DMS79 (cell line): Measurements from ENCODE around the gene SNURF.
"Not testable (repeated sequence)": the region's sequence is repeated elsewhere in the genome, so short reads cannot be mapped to it uniquely, and the experiment has no call there.

ENCODE experiments used
- DNase-seq: peaks from one replicate; lab custom pipeline; 2025; lab: John Stamatoyannopoulos, UW

The SNURF gene

DNA sequence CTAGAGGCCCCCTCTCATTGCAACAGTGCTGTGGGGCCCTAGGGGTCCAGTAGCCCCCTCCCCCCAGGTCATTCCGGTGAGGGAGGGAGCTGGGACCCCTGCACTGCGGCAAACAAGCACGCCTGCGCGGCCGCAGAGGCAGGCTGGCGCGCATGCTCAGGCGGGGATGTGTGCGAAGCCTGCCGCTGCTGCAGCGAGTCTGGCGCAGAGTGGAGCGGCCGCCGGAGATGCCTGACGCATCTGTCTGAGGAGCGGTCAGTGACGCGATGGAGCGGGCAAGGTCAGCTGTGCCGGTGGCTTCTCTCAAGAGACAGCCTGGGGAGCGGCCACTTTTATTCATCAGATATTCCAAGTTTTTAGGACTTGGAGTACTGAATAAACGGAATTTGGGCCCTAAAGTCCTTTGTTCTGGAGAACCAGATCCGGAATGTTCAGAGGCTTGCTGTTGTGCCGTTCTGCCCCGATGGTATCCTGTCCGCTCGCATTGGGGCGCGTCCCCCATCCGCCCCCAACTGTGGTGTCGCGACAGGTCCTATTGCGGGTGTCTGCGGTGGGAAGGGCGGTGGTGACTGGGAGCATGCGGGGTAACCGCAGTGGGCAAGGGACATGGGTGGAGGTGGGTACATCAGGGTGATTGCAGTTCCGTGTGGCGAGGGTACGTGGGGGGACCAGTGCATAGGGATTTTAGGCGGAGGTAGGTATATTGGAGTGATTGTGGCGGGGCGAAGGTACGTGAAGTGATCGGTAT is at the start of gene SNURF, which contains the start of gene SNRPN:
Gene SNURF (plus strand): TSS at position 205 of the 748 bp plus-strand sequence. CDS start 62 bp downstream, at position 267.
Gene SNRPN (plus strand): TSS at position 205 of the 748 bp plus-strand sequence. CDS start 19,467 bp downstream, outside the sequence.
- DNase-seq: peak; percentile 23

GRCh38 chr15:24916305-24917009 is 38.3 kb upstream of the SNURF start:
- DNase-seq: no peak

- DNase-seq: no peak
These were observed 37.4 kb upstream of the SNURF start for GRCh38 chr15:24917431-24917830.

DNA sequence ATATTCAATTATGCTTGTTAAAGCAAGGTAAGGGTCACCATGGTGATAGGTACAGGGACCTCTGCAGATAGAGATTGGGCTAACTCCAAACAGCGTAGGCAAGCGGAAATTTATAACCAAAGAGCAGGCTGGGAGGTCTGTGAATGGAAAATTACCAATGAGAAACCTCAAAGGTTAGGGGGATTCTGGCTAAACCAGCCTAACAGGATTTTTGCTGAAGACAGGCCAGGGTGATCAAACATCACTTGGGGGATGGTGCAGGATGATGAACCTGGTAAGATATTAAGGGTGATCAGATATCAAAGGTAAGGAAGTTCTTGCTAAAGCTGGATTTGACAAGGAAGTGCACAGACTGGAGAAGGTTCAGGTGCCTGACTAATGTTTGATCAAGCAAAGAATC is 35.3 kb upstream of the SNURF start:
- peak; percentile 11 for DNase-seq

DNA sequence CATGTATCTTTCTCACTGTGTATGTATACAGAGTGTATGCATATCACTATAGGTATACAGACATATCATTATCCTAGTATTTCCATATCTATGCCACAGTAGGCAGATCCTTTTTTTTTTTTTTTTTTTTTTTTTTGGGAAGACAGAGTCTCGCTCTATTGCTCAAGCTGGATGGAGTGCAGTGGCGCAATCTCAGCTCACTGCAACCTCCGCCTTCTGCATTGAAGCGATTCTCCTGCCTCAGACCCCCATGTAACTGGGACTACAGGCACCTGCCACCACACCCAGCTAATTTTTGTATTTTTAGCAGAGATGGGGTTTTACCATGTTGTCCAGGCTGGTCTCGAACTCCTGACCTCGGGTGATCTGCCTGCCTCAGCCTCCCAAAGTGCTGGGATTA is 32.0 kb upstream of the SNURF start:
- DNase-seq: not testable (repeated sequence)

DNA sequence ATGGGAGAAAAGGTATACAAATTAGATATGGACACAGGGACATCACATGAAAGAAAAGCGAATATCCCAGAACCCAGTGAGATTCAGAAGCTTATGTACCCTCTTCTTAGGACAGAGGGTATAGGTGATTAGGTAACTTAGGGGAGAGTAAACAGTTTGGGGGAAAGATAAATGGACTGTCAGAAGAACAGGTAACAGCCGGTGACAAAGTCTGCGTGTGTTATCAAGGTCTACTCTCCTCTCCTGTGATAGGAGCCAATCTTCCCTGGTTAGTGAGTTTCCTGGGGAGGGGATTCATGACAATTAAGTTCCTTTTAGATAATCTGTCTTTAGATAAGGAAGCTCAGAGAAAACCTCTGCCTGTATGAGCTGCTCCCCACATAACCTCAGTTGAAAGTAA is 30.6 kb upstream of the SNURF start:
- no peak for DNase-seq

DNA sequence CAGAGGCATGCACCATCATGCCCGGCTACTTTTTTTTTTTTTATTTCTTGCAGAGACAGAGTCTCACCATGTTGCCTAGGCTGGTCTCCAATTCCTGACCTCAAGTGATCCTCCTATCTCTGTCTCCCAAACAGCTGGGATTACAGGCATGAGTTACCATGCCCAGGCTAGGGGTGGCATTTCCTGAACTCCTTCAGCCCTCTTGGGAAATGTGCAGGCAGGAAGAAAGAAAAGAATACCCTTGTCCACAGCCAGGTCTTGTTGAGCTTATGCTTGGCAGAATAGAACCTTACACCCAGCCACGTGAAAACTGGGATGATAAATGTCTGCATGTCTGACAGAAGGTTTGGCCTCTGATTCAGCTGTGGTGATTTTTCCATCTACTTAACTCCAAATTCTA is 30.2 kb upstream of the SNURF start:
- no peak for DNase-seq

DNA sequence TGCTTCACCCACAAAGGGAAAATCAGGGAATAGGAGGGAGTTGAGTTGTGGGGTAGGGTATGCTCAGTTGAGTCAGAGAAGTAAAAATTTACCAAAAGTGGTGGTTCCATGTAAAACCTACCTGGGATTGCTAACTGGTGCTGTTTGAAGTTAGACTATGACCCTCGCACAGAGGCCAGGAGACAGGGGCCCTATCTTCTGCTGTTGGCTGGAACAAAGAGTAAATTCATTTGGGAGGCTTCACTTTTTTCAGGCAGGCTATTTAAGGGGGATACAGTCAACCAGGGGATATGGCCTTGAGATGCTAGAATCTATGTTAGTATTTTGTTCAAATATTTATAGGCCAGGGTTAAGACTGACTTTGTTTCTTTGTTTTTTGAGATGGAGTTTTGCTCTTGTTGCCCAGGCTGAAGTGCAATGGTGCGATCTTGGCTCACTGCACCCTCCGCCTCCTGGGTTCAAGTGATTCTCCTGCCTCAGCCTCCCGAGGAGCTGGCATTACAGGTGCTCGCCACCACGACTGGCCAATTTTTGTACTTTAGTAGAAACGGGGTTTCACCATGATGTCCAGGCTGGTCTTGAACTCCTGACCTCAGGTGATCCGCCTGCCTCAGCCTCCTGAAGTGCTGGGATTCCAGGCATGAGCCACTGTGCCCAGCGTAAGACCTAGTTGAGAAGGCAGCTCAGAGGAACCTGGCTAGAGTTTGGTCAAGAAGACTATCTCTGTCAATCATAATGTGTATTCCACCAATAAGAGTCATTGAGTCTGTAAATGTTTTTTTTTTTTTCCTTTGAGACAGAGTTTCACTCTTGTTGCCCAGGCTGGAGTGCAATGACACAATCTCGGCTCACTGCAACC is 22.7 kb upstream of the SNURF start:
- not testable (repeated sequence) for DNase-seq

- no peak for DNase-seq
These were observed 21.1 kb upstream of the SNURF start for GRCh38 chr15:24933716-24934115.

DNA sequence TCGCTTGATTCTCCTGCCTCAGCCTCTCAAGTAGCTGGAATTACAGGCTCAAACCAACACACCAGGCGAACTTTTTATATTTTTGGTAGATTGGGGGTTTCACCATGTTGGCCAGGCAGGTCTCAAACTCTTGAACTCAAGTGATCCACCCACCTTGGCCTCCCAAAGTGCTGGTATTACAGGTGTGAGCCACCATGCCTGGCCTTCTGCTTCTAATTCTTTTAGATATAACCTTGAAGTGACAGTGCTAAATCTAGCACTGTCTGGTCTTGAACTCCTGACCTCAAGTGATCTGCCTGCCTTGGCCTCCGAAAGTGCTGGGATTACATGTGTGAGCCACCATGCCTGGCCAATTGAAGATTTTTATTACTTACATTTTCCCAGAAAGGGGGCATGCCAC is 16.6 kb upstream of the SNURF start:
- not testable (repeated sequence) for DNase-seq

DNA sequence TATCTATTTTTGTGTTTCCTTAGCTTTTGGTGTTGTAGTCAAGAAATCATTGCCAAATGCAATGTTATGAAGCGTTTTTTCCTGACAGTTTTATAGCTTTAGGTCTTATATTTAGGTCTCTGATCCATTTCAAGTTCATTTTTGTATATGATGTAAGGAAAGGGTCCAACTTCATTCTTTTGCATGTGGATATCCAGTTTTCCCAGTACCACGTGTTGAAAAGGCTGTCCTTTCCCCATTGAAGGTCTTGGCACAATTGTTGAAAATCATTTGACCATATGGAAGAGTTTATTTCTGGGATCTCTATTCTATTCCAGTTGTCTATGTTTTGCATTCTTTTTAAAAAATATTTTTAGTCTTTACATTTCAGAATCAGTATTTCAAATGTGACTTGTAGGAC is 14.6 kb upstream of the SNURF start:
- DNase-seq: no peak

- DNase-seq: no peak
These were observed 11.4 kb upstream of the SNURF start for GRCh38 chr15:24943361-24943760.

- DNase-seq: no peak
These were observed 9.8 kb upstream of the SNURF start for GRCh38 chr15:24944954-24945353.

DNA sequence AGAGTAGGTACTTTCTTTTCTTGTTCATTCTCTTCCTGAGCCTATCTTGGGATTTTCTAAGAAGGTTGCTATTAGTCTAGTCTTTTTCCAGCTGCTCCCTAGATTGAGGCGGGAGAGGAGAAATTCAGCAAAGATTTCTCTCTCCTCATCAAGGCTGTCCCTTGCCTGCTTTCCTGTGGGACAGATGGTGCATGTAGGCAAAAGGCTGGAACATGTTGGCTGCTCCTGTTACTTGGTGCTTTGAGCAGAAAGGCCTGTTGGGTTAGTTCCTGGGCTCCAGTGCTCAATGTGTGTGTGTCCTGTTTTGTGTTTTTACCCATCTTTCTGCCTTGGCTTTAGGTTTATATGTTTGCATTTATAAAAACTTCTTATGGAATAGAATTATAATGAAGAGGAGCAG is 9.1 kb upstream of the SNURF start:
- no peak for DNase-seq

GRCh38 chr15:24948495-24948894 is 6.3 kb upstream of the SNURF start:
- DNase-seq: no peak

- no peak for DNase-seq
These were observed 739 bp downstream of the SNURF start for GRCh38 chr15:24955531-24955921.

DNA sequence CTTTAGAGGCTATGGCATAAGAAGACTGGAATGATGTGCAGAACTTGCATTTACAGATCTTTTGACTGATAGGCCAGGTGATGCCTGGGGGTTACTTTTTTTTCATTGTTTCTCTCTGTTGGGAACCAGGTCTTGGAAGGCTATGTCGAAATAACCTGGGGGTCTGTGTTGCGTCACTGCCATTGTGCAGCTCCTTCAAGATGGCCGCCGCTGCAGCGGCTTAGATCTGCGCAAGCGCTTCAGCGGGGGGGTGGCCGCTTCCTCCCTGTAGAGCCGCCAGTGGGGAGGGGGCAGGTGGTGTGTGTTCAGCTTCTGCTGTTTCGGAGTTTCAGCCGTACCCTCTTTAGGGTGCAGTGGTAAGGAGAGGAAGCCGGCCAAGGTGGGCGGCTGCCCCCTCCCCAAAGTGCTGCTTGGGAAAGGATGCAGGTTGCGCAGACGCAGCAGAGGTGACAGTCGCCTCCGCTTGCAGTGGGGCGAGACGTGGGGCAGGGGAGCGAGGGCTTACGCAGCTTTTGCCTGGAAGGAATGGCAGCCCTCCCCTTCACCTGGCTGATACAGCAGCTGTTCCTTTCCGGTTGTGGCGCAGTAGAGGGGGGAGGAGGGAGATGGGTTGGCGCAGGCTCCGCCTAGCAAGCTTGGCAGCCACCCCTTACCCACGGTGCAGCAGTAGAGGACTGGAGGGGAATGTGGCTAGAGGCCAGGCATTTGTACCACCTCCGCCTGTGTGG is 1.5 kb downstream of the SNURF start:
- DNase-seq: peak; percentile 73

DNA sequence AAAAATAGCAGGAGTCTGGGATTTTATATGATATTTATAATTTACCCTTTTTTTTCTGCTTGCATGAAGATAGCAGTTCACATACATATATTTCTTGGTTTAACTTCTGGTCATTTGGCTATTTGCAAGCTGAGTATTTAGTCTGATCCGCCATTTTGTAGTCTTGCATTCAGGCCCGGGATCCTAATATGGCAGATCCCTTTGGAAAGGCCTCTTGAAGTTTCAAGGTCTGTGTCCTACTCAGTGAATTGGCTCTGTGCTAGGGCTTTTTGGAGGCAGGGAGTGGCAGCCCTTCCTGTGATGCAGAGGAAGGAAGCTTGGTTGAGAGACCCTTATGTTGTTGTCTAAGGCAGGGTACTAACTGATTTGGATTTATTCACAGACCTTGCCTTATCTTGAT is 2.9 kb downstream of the SNURF start:
- peak; percentile 17 for DNase-seq

GRCh38 chr15:24961967-24962366 is 7.2 kb downstream of the SNURF start:
- DNase-seq: no peak

DNA sequence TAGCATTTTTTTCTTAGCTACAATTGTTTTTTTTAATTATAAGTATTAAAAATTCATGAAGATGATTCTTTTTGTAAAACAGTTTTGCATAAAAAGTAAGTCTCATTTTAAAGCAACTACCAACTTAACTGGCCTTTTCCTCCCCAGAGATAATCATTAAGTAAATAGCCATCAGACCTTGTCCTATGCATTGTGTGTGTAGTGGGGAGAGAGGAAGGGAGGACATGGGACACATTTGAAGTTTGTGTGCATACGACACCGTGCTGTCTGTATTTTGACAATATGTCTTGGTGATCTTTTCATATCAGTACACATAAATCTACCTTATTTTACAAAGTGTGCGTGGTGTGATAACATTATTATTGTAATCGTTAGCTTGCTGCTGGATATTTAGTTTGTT is 8.1 kb downstream of the SNURF start:
- no peak for DNase-seq

GRCh38 chr15:24966364-24967103 is 11.7 kb downstream of the SNURF start:
- no peak for DNase-seq
